Measurements from ENCODE around the gene BTNL8. TPM values are rescaled to one million over a fixed set of nuclear protein-coding genes. Genes with fewer than 3 reads are reported as not detected.

Gene BTNL8
- total RNA-seq, 1 donor from 2014 or later = not detected

DNA sequence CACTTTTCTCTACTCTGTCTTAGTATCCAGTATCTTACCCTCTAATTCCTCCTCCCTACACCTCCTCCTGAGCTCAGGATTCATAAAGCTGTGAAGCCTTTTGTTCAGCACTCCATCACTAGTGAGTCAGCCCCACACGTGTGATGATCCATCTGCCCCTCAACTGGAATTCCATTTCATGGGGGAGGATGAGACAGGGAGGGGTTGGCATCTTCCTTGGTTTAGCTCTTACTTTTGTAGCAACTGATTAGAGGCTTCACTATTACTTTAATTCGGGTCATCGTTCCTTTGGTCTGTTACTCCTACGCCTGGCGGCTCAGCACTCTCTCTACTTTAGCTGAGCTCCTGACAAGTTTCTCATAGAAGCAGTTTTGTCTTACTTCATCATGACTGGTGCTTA lies 11.8 kb downstream of the BTNL8 start:
- Histone ChIP-seq H3K4me2 (ENCODE audit: low read length) (no peak overlapping the region), H3K36me3 (ENCODE audit: insufficient read depth, low read length) (no peaks in the 10 kb centered on the region), H4K20me1 (ENCODE audit: insufficient read depth, low read length) (no peaks in the 10 kb centered on the region), H3K9ac (ENCODE audit: low read length) (no peak overlapping the region), H2AFZ (ENCODE audit: low read depth, low read length) (no peak overlapping the region), H3K4me1 (ENCODE audit: insufficient read depth, low read length) (no peaks in the 10 kb centered on the region), H3K79me2 (ENCODE audit: insufficient read depth, low read length) (no peaks in the 10 kb centered on the region), H3K4me3 (ENCODE audit: insufficient read depth, low read depth, low read length) (no peak overlapping the region), H3K27ac (ENCODE audit: low read depth, low read length) (no peak overlapping the region), H3K9me3 (ENCODE audit: insufficient read depth, low read depth, low read length) (peaks cover 6% of the 10 kb centered on the region), H3K27me3 (ENCODE audit: insufficient read depth, low read length) (no peaks in the 10 kb centered on the region)
- Mint-ChIP-seq H3K27ac (ENCODE audit: unreplicated experiment) (no peak overlapping the region), H3K4me1 (ENCODE audit: low read depth, unreplicated experiment) (peaks cover 7% of the 10 kb centered on the region), H3K9me3 (ENCODE audit: unreplicated experiment) (peaks cover 5% of the 10 kb centered on the region), H3K27me3 (ENCODE audit: low read depth, unreplicated experiment) (peaks cover 2% of the 10 kb centered on the region), H3K36me3 (ENCODE audit: low read depth, unreplicated experiment) (no peaks in the 10 kb centered on the region), H3K4me3 (ENCODE audit: unreplicated experiment) (no peak overlapping the region)
- TF ChIP-seq, protein P1, sequence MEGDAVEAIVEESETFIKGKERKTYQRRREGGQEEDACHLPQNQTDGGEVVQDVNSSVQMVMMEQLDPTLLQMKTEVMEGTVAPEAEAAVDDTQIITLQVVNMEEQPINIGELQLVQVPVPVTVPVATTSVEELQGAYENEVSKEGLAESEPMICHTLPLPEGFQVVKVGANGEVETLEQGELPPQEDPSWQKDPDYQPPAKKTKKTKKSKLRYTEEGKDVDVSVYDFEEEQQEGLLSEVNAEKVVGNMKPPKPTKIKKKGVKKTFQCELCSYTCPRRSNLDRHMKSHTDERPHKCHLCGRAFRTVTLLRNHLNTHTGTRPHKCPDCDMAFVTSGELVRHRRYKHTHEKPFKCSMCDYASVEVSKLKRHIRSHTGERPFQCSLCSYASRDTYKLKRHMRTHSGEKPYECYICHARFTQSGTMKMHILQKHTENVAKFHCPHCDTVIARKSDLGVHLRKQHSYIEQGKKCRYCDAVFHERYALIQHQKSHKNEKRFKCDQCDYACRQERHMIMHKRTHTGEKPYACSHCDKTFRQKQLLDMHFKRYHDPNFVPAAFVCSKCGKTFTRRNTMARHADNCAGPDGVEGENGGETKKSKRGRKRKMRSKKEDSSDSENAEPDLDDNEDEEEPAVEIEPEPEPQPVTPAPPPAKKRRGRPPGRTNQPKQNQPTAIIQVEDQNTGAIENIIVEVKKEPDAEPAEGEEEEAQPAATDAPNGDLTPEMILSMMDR (IDR thresholded peaks at IDR 0.05; ENCODE audit: insufficient read depth, low read depth, low read length) = no peak
- TF ChIP-seq EZH2 (IDR thresholded peaks at IDR 0.05; ENCODE audit: insufficient read depth, low read length) = no peak
- FAIRE-seq (no peak), DNase-seq (ENCODE audit: low read depth) (no peak)

DNA sequence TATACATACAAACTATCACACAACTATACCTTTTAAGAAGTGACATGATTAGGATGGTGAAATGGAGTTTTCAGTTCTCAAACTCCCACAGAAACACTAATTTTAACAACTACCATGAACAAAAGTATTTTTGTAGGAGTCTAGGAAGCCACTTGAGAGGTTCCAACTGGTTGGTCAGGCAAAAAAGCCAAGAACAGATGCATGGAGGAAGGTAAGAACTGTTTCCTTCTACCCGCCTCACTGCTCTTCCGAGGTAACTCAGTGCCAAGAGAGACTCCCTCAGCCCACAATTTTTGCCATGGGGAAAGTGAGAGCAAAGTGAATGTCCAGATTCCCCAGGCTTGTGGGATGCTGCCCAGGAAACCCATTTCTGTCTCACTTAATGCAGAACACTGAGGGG lies 15.7 kb downstream of the BTNL8 start:
- no peaks in the 10 kb centered on the region for H3K36me3 ChIP-seq (ENCODE audit: insufficient read depth, low read length)
- peaks cover 10% of the 10 kb centered on the region for H3K9me3 ChIP-seq (ENCODE audit: insufficient read depth, low read depth, low read length)
- no peaks in the 10 kb centered on the region for H3K79me2 ChIP-seq (ENCODE audit: insufficient read depth, low read length)
- TF ChIP-seq EZH2 (IDR thresholded peaks at IDR 0.05; ENCODE audit: insufficient read depth, low read length) = no peak
- TF ChIP-seq, protein P1 (IDR thresholded peaks at IDR 0.05; ENCODE audit: insufficient read depth, low read depth, low read length) = no peak
- H3K27ac Mint-ChIP-seq (ENCODE audit: unreplicated experiment) = no peak overlapping the region
- H3K4me1 ChIP-seq (ENCODE audit: insufficient read depth, low read length) = no peaks in the 10 kb centered on the region
- no peaks in the 10 kb centered on the region for H3K36me3 Mint-ChIP-seq (ENCODE audit: low read depth, unreplicated experiment)
- H3K27me3 ChIP-seq (ENCODE audit: insufficient read depth, low read length) = no peaks in the 10 kb centered on the region
- H3K4me3 ChIP-seq (ENCODE audit: insufficient read depth, low read depth, low read length) = no peak overlapping the region
- H3K9me3 Mint-ChIP-seq (ENCODE audit: unreplicated experiment) = peaks cover 5% of the 10 kb centered on the region
- peaks cover 2% of the 10 kb centered on the region for H3K27me3 Mint-ChIP-seq (ENCODE audit: low read depth, unreplicated experiment)
- no peak overlapping the region for H3K9ac ChIP-seq (ENCODE audit: low read length)
- H3K27ac ChIP-seq (ENCODE audit: low read depth, low read length) = no peak overlapping the region
- no peaks in the 10 kb centered on the region for H4K20me1 ChIP-seq (ENCODE audit: insufficient read depth, low read length)
- no peak overlapping the region for H3K4me3 Mint-ChIP-seq (ENCODE audit: unreplicated experiment)
- H3K4me1 Mint-ChIP-seq (ENCODE audit: low read depth, unreplicated experiment) = peaks cover 7% of the 10 kb centered on the region
- H2AFZ ChIP-seq (ENCODE audit: low read depth, low read length) = no peak overlapping the region
- H3K4me2 ChIP-seq (ENCODE audit: low read length) = no peak overlapping the region
- no peak for DNase-seq (ENCODE audit: low read depth)
- no peak for FAIRE-seq

- Mint-ChIP-seq H3K9me3 (ENCODE audit: unreplicated experiment) (peaks cover 5% of the 10 kb centered on the region), H3K27me3 (ENCODE audit: low read depth, unreplicated experiment) (peaks cover 2% of the 10 kb centered on the region), H3K4me1 (ENCODE audit: low read depth, unreplicated experiment) (no peaks in the 10 kb centered on the region), H3K4me3 (ENCODE audit: unreplicated experiment) (no peak overlapping the region), H3K36me3 (ENCODE audit: low read depth, unreplicated experiment) (no peaks in the 10 kb centered on the region), H3K27ac (ENCODE audit: unreplicated experiment) (no peak overlapping the region)
- H3K4me3 ChIP-seq (ENCODE audit: insufficient read depth, low read depth, low read length) = no peak overlapping the region
- H3K9ac ChIP-seq (ENCODE audit: low read length) = no peak overlapping the region
- H3K4me1 ChIP-seq (ENCODE audit: insufficient read depth, low read length) = no peaks in the 10 kb centered on the region
- no peak for DNase-seq (ENCODE audit: low read depth)
- TF ChIP-seq EZH2 (IDR thresholded peaks at IDR 0.05; ENCODE audit: insufficient read depth, low read length) = no peak
- TF ChIP-seq, protein P1 (IDR thresholded peaks at IDR 0.05; ENCODE audit: insufficient read depth, low read depth, low read length) = no peak
- FAIRE-seq = no peak
- H3K36me3 ChIP-seq (ENCODE audit: insufficient read depth, low read length) = no peaks in the 10 kb centered on the region
- H3K27ac ChIP-seq (ENCODE audit: low read depth, low read length) = no peak overlapping the region
- H3K4me2 ChIP-seq (ENCODE audit: low read length) = no peak overlapping the region
- H3K79me2 ChIP-seq (ENCODE audit: insufficient read depth, low read length) = no peaks in the 10 kb centered on the region
- no peaks in the 10 kb centered on the region for H4K20me1 ChIP-seq (ENCODE audit: insufficient read depth, low read length)
- H3K27me3 ChIP-seq (ENCODE audit: insufficient read depth, low read length) = no peaks in the 10 kb centered on the region
- H3K9me3 ChIP-seq (ENCODE audit: insufficient read depth, low read depth, low read length) = peaks cover 10% of the 10 kb centered on the region
- H2AFZ ChIP-seq (ENCODE audit: low read depth, low read length) = no peak overlapping the region
These were observed 17.0 kb downstream of the BTNL8 start for GRCh38 chr5:180915924-180916323.
